Smooth muscle cell (in vitro differentiated cells): ENCODE data around the gene ARFGAP2. TPM values are rescaled to one million over a fixed set of nuclear protein-coding genes. Genes with fewer than 3 reads are reported as not detected.

Experiments used
- DNase-seq: peaks from one replicate; lab custom pipeline; 2025; ENCODE audit not compliant: unreplicated experiment; lab: John Stamatoyannopoulos, UW
- H2AFZ ChIP-seq: fragments of 200-600 bp; sonication (generic); 2 replicates; pipeline ENCODE4 v1.6.0; 2016; ENCODE audit warnings: antibody characterized with exemption, low read depth, mild to moderate bottlenecking
- H3F3A ChIP-seq: fragments of 200-600 bp; sonication (generic); 2 replicates; pipeline ENCODE4 v1.6.0; 2017; ENCODE audit warnings: antibody characterized with exemption, low read depth
- H3K27ac ChIP-seq: fragments of 200-600 bp; sonication (generic); 2 replicates; pipeline ENCODE4 v1.5.1; 2016; ENCODE audit warnings: low read depth, mild to moderate bottlenecking
- H3K27me3 ChIP-seq: fragments of 200-600 bp; sonication (generic); 2 replicates; pipeline ENCODE4 v1.6.1; 2016; ENCODE audit warnings: low read depth, mild to moderate bottlenecking
- H3K36me3 ChIP-seq: fragments of 200-600 bp; sonication (generic); 2 replicates; pipeline ENCODE4 v1.5.1; 2016; ENCODE audit warnings: low read depth
- H3K4me1 ChIP-seq: fragments of 200-600 bp; sonication (generic); 2 replicates; pipeline ENCODE4 v1.5.1; 2016; ENCODE audit warnings: low read depth
- H3K4me2 ChIP-seq: fragments of 200-600 bp; sonication (generic); 2 replicates; pipeline ENCODE4 v1.6.0; 2016; ENCODE audit warnings: mild to moderate bottlenecking
- H3K4me3 ChIP-seq: fragments of 200-600 bp; sonication (generic); 2 replicates; pipeline ENCODE4 v1.5.1; 2016; ENCODE audit warnings: mild to moderate bottlenecking
- H3K79me2 ChIP-seq: fragments of 200-600 bp; sonication (generic); 2 replicates; pipeline ENCODE4 v1.6.0; 2016; ENCODE audit warnings: low read depth, mild to moderate bottlenecking
- H3K9ac ChIP-seq: fragments of 200-600 bp; sonication (generic); 2 replicates; pipeline ENCODE4 v1.6.0; 2016; ENCODE audit warnings: low read depth
- H3K9me3 ChIP-seq: fragments of 200-600 bp; sonication (generic); replicated peaks from 2 replicates; pipeline ENCODE4 v1.5.1; 2016; ENCODE audit warnings: low read depth
- H4K20me1 ChIP-seq: fragments of 200-600 bp; sonication (generic); 2 replicates; pipeline ENCODE4 v1.6.0; 2016; ENCODE audit warnings: low read depth
- CTCF ChIP-seq: fragments of 200-600 bp; sonication (generic); IDR thresholded peaks from 2 replicates; pipeline ENCODE4 v1.5.1; 2017; ENCODE audit warnings: borderline replicate concordance, mild to moderate bottlenecking, antibody characterized with exemption; ENCODE audit not compliant: insufficient read depth, poor library complexity, severe bottlenecking
- WGBS: methylation state at CpG from one replicate; pipeline ENCODE4 v1.1.7; 2016; ENCODE audit warnings: low lambda C conversion rate; 5-methylcytosine and 5-hydroxymethylcytosine counted together
- polyA plus RNA-seq: library from polyadenylated mRNA; unstranded; fragments of >200 nt; fragmentation: Nextera tagmentation; extraction: Ambion mirVana; gene quantifications from 2 replicates; pipeline ENCODE4 v1.2.1, GENCODE V29; 2016
- total RNA-seq: library from RNA; depleted of rRNA; stranded (reverse); fragments of >200 nt; gene quantifications from 2 replicates; pipeline ENCODE4 v1.2.3, GENCODE V29; 2014

The ARFGAP2 gene
- total and polyA plus RNA-seq, 2 experiments from 2014 or later, result 58.6 to 76.5 TPM

GRCh38 chr11:47164321-47164720 is 12.4 kb downstream of the ARFGAP2 start:
- WGBS, result 99% methylated on average over 4 of the region's 4 CpGs
- peaks cover 5% of the 10 kb centered on the region for H3F3A ChIP-seq
- H4K20me1 ChIP-seq, result peaks cover 29% of the 10 kb centered on the region
- no peak overlapping the region for H3K9ac ChIP-seq
- no peak overlapping the region for H3K4me3 ChIP-seq
- H3K4me2 ChIP-seq, result no peak overlapping the region
- no peaks in the 10 kb centered on the region for H3K79me2 ChIP-seq
- no peaks in the 10 kb centered on the region for H3K27me3 ChIP-seq
- H3K4me1 ChIP-seq, result no peaks in the 10 kb centered on the region
- TF ChIP-seq CTCF, result no peak
- H2AFZ ChIP-seq, result no peak overlapping the region
- H3K27ac ChIP-seq, result no peak overlapping the region
- DNase-seq, result no peak
- no peaks in the 10 kb centered on the region for H3K9me3 ChIP-seq
- no peaks in the 10 kb centered on the region for H3K36me3 ChIP-seq

- H3K4me2 ChIP-seq, result no peak overlapping the region
- H3K27me3 ChIP-seq, result no peaks in the 10 kb centered on the region
- no peak overlapping the region for H3K9ac ChIP-seq
- peaks cover 5% of the 10 kb centered on the region for H3F3A ChIP-seq
- H3K27ac ChIP-seq, result no peak overlapping the region
- no peak overlapping the region for H3K4me3 ChIP-seq
- H3K79me2 ChIP-seq, result no peaks in the 10 kb centered on the region
- no peaks in the 10 kb centered on the region for H3K9me3 ChIP-seq
- TF ChIP-seq CTCF, result no peak
- no peaks in the 10 kb centered on the region for H3K36me3 ChIP-seq
- 97% methylated on average over 15 of the region's 15 CpGs for WGBS
- DNase-seq, result no peak
- no peak overlapping the region for H2AFZ ChIP-seq
- no peaks in the 10 kb centered on the region for H3K4me1 ChIP-seq
- peaks cover 26% of the 10 kb centered on the region for H4K20me1 ChIP-seq
Observed at GRCh38 chr11:47163898-47164297, 12.8 kb downstream of the ARFGAP2 start.

- H3K36me3 ChIP-seq, result no peaks in the 10 kb centered on the region
- H2AFZ ChIP-seq, result no peak overlapping the region
- H3K27me3 ChIP-seq, result no peaks in the 10 kb centered on the region
- no peak for TF ChIP-seq CTCF
- H3K4me1 ChIP-seq, result no peaks in the 10 kb centered on the region
- no peak overlapping the region for H3K27ac ChIP-seq
- H3K4me2 ChIP-seq, result no peak overlapping the region
- peaks cover 20% of the 10 kb centered on the region for H4K20me1 ChIP-seq
- no peaks in the 10 kb centered on the region for H3K9me3 ChIP-seq
- H3K9ac ChIP-seq, result no peak overlapping the region
- no peak for DNase-seq
- H3K79me2 ChIP-seq, result no peaks in the 10 kb centered on the region
- no peak overlapping the region for H3K4me3 ChIP-seq
- 83% methylated on average over 3 of the region's 3 CpGs for WGBS
- peaks cover 5% of the 10 kb centered on the region for H3F3A ChIP-seq
Observed at GRCh38 chr11:47163193-47163592, 13.5 kb downstream of the ARFGAP2 start.

- no peak overlapping the region for H3K9ac ChIP-seq
- no peaks in the 10 kb centered on the region for H3K27me3 ChIP-seq
- H3K36me3 ChIP-seq, result no peaks in the 10 kb centered on the region
- H2AFZ ChIP-seq, result no peak overlapping the region
- no peaks in the 10 kb centered on the region for H3K79me2 ChIP-seq
- H3K9me3 ChIP-seq, result no peaks in the 10 kb centered on the region
- no peak overlapping the region for H3K4me3 ChIP-seq
- no peak for DNase-seq
- no peak overlapping the region for H3K27ac ChIP-seq
- H3F3A ChIP-seq, result peaks cover 5% of the 10 kb centered on the region
- H4K20me1 ChIP-seq, result peaks cover 13% of the 10 kb centered on the region
- H3K4me2 ChIP-seq, result no peak overlapping the region
- 83% methylated on average over 5 of the region's 5 CpGs for WGBS
- no peak for TF ChIP-seq CTCF
- H3K4me1 ChIP-seq, result no peaks in the 10 kb centered on the region
Observed at GRCh38 chr11:47162426-47162825, 14.3 kb downstream of the ARFGAP2 start.
